Neutrophil (primary cell): ENCODE data around the gene RGS8.

Experiments used
- H3K27ac ChIP-seq: fragments of 200-600 bp; sonication (generic); 2 replicates; pipeline ENCODE4 v1.5.1; 2016; ENCODE audit warnings: mild to moderate bottlenecking, moderate library complexity
- H3K27me3 ChIP-seq: fragments of 200-600 bp; sonication (generic); 2 replicates; pipeline ENCODE4 v1.6.0; 2016; ENCODE audit warnings: mild to moderate bottlenecking
- H3K36me3 ChIP-seq: fragments of 200-600 bp; sonication (generic); 2 replicates; pipeline ENCODE4 v1.5.1; 2017
- H3K4me1 ChIP-seq, 2 experiments: fragments of 200-600 bp in 1 of 2; sonication (generic) in 1 of 2; 1 replicate in 1 of 2; 2 replicates in 1 of 2; pipeline versions ENCODE4 v1.5.1 to v1.6.1; 2013 to 2016; ENCODE audit warnings: low read depth in 1 of 2, low read length in 1 of 2, mild to moderate bottlenecking in 1 of 2, moderate library complexity in 1 of 2; ENCODE audit not compliant: control insufficient read depth in 1 of 2, insufficient read depth in 1 of 2
- H3K4me3 ChIP-seq, 2 experiments: fragments of 200-600 bp in 1 of 2; sonication (generic) in 1 of 2; 1 replicate in 1 of 2; 2 replicates in 1 of 2; pipeline ENCODE4 v1.5.1; 2013 to 2016; ENCODE audit warnings: low read depth in 1 of 2, low read length in 1 of 2, mild to moderate bottlenecking in 1 of 2, moderate library complexity in 1 of 2
- H3K9me3 ChIP-seq: fragments of 200-600 bp; sonication (generic); 2 replicates; pipeline ENCODE4 v1.5.1; 2016
- CTCF ChIP-seq: fragments of 200-600 bp; sonication (generic); IDR thresholded peaks from 2 replicates; pipeline ENCODE4 v1.5.1; 2016; ENCODE audit warnings: antibody characterized with exemption

RGS8 gene

DNA sequence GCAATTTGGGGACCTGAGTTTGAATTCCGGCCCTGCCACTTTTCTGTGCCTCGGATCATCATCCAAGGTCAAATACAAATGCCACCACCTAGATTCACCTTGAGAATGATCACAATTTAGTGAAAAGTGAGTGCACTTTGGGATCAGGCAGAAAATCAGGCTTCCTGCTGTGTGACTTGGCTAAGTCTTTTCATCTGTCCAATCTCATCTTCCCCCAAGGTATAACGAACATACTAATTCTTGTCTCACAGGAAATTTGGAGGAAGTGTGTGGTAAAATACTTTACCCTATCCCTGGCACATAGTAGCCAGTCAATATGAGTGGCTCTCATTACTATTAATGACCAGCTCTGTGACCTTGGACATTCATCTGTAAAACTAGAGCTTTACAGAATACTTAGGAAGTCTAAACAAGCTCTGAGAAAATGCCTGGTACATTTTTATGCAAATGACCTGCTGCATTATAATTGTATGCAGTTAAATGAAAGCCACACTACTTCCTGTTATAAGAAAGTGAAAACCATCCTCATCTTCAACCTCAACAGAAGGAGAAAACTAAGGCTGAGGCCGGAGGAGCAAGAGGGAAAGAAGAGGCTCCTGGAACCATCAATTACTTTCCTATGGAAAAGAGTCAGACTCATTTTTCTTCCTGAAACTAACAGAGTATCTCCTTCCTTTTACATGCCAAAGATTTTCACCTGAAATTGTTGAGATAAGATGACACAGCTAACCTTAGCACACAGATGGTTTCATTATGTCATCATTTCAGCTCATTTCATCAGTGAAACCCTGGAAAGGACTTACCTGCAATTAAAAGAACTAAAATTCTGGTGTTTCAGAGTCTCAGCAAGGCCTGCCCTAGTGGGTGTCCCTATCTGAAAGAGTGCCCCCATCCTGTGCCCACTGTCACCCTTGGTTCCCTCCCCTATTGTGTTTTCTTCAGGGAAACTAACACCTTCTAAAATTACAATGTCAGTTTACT, 32.6 kb upstream of the RGS8 start:
- Histone ChIP-seq H3K27me3 (no peaks in the 10 kb centered on the region), H3K9me3 (no peaks in the 10 kb centered on the region), H3K36me3 (no peaks in the 10 kb centered on the region), H3K27ac (no peak overlapping the region), H3K4me3 (no peak overlapping the region), H3K4me1 (no peaks in the 10 kb centered on the region)
- no peak for TF ChIP-seq CTCF

DNA sequence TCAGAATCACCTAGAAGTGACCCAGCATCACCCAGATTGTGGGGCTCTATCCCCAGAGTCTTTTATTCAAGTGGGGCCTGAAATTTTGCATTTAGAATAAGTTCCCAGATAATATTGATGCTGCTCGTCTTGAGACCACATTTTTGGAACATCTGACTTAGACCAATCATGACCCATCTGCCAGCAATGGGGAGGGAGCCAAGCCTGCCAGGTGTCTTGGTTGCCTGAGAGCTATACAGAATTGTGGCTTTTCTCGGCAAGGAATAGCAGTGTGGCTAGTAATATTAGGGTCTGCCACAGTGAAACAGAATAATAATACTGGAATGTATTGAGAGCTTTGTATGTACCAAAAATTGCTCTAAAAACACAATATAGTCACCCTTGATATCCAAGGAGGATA, 31.1 kb upstream of the RGS8 start:
- TF ChIP-seq CTCF = no peak
- no peak overlapping the region for H3K4me3 ChIP-seq
- no peak overlapping the region for H3K27ac ChIP-seq
- H3K27me3 ChIP-seq = no peaks in the 10 kb centered on the region
- H3K4me1 ChIP-seq = no peaks in the 10 kb centered on the region
- H3K9me3 ChIP-seq = no peaks in the 10 kb centered on the region
- no peaks in the 10 kb centered on the region for H3K36me3 ChIP-seq

DNA sequence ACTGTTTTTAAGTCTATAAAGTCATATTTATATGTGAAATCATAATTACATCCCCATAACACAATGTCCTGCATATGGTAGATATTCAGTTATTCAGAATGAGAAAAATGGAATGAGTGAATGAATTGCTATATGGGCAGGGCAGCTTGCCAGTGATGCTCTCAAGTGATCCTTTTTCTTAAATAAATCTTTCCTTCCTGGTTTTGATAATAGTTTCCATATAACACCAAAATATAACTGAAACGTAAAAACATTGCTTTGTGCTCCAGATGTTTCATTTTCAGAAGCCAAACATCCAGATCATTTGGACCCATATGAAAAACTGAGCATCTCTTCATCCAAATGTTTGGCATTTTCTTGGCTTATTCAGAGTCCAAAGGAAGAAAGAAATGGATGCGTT, 30.2 kb upstream of the RGS8 start:
- Histone ChIP-seq H3K9me3 (no peaks in the 10 kb centered on the region), H3K4me3 (no peak overlapping the region), H3K27me3 (no peaks in the 10 kb centered on the region), H3K4me1 (no peaks in the 10 kb centered on the region), H3K36me3 (no peaks in the 10 kb centered on the region), H3K27ac (no peak overlapping the region)
- no peak for TF ChIP-seq CTCF

- no peaks in the 10 kb centered on the region for H3K27me3 ChIP-seq
- no peak for TF ChIP-seq CTCF
- no peaks in the 10 kb centered on the region for H3K36me3 ChIP-seq
- H3K9me3 ChIP-seq = no peaks in the 10 kb centered on the region
- no peak overlapping the region for H3K4me3 ChIP-seq
- no peaks in the 10 kb centered on the region for H3K4me1 ChIP-seq
- H3K27ac ChIP-seq = no peak overlapping the region
Observed at GRCh38 chr1:182713939-182714338, 29.6 kb upstream of the RGS8 start.

DNA sequence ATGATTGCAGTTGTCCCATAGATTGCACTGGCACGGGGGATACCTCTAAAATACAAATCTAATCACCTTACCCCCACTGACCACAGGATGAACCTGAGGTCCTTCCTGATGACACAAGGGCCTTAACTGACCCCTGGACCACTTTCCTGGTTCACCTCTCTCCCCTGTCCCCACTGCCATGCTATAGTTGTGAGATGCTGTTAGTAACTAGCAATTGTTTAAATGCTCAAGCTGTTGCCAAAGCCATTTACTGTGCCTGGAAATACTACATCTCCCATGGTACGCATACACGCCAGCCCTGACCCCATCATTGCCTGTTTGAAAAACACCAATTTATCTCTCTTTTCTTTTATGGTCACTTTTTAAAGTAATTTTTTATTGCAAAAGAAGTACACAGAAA, 29.1 kb upstream of the RGS8 start:
- H3K4me3 ChIP-seq = no peak overlapping the region
- no peaks in the 10 kb centered on the region for H3K9me3 ChIP-seq
- H3K27ac ChIP-seq = no peak overlapping the region
- TF ChIP-seq CTCF = no peak
- H3K36me3 ChIP-seq = no peaks in the 10 kb centered on the region
- no peaks in the 10 kb centered on the region for H3K27me3 ChIP-seq
- H3K4me1 ChIP-seq = no peaks in the 10 kb centered on the region
